ENCODE results near the gene SCAF4.
"Not testable (repeated sequence)": the region's sequence is repeated elsewhere in the genome, so short reads cannot be mapped to it uniquely, and the experiment has no call there.

DNA sequence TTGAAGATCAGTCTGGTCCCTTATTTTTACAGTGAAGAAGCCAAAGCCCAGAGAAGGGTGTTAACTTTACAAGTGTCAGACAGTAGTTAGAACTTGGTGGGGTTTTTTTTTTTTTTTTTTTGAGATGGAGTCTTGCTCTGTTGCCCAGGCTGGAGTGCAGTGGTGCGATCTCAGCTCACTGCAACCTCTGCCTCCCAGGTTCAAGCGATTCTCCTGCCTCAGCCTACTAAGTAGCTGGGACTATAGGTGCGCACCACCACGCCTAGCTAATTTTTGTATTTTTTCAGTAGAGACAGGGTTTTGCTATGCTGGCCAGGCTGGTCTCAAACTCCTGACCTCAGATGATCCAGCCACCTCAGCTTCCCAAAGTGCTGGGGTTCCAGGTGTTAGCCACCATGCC lies 66.0 kb downstream of the SCAF4 start:
- not testable (repeated sequence) for TF ChIP-seq CTCF (IDR thresholded peaks at IDR 0.05); RCOR1 (IDR thresholded peaks at IDR 0.05; ENCODE audit: low read length); GABPA (IDR thresholded peaks at IDR 0.05; ENCODE audit: low read depth)

Data from SK-N-SH (cell line).